Measurements from ENCODE around the gene GHDC. TPM values are rescaled to one million over a fixed set of nuclear protein-coding genes. Genes with fewer than 3 reads are reported as not detected.

The GHDC gene
- total RNA-seq, 1 donor from 2014 or later, result 6.9 TPM

- FAIRE-seq (no peak), DNase-seq (ENCODE audit: low spot score in 2 of 2) (peak; percentile 88 to 90)
These were observed 10.3 kb downstream of the GHDC start for GRCh38 chr17:42183741-42184711.

- FAIRE-seq (no peak), DNase-seq (ENCODE audit: low spot score in 2 of 2) (no peak)
These were observed 11.2 kb downstream of the GHDC start for GRCh38 chr17:42182927-42183734.

- no peak for FAIRE-seq
These were observed 12.5 kb downstream of the GHDC start for GRCh38 chr17:42181851-42182207.

GRCh38 chr17:42180922-42181850 lies 13.1 kb downstream of the GHDC start, which contains the start of gene KCNH4:
KCNH4 (minus strand) TSS chr17:42181142; CDS start chr17:42180945, 197 bp downstream.
- peak; percentile 84 to 96 for DNase-seq (ENCODE audit: low spot score in 2 of 2)
- no peak for FAIRE-seq

More at GRCh38 chr17:42181851-42182207, 12.5 kb downstream of the GHDC start:
- DNase-seq (ENCODE audit: low spot score in 2 of 2), result no peak

- FAIRE-seq (no peak), DNase-seq (ENCODE audit: low spot score in 2 of 2) (no peak)
These were observed 13.8 kb downstream of the GHDC start for GRCh38 chr17:42180411-42180921.

- no peak for FAIRE-seq
- DNase-seq (ENCODE audit: low spot score in 2 of 2), result peak; percentile 63 to 71
These were observed 14.3 kb downstream of the GHDC start for GRCh38 chr17:42179911-42180410.

- FAIRE-seq, result no peak
- no peak for DNase-seq (ENCODE audit: low spot score in 2 of 2)
These were observed 15.0 kb downstream of the GHDC start for GRCh38 chr17:42179335-42179734.

- FAIRE-seq, result no peak
- no peak for DNase-seq (ENCODE audit: low spot score in 2 of 2)
These were observed 15.5 kb downstream of the GHDC start for GRCh38 chr17:42178817-42179216.

- DNase-seq (ENCODE audit: low spot score in 2 of 2) (no peak), FAIRE-seq (no peak)
These were observed 16.6 kb downstream of the GHDC start for GRCh38 chr17:42177684-42178083.

- FAIRE-seq (no peak), DNase-seq (ENCODE audit: low spot score in 2 of 2) (no peak)
These were observed 20.0 kb downstream of the GHDC start for GRCh38 chr17:42174126-42174783.

GRCh38 chr17:42171831-42172230 lies 22.5 kb downstream of the GHDC start:
- FAIRE-seq (no peak), DNase-seq (ENCODE audit: low spot score in 2 of 2) (no peak)

- DNase-seq (ENCODE audit: low spot score in 2 of 2) (no peak), FAIRE-seq (no peak)
These were observed 24.9 kb downstream of the GHDC start for GRCh38 chr17:42169351-42169750.

GRCh38 chr17:42167807-42168206 lies 26.5 kb downstream of the GHDC start:
- FAIRE-seq (no peak), DNase-seq (ENCODE audit: low spot score in 2 of 2) (no peak)

GRCh38 chr17:42166196-42166763 lies 28.0 kb downstream of the GHDC start:
- DNase-seq (ENCODE audit: low spot score in 2 of 2), result no peak
- FAIRE-seq, result no peak

- DNase-seq (ENCODE audit: low spot score in 2 of 2) (no peak), FAIRE-seq (no peak)
These were observed 28.5 kb downstream of the GHDC start for GRCh38 chr17:42165751-42166150.

GRCh38 chr17:42163696-42164407 lies 30.4 kb downstream of the GHDC start:
- DNase-seq (ENCODE audit: low spot score in 2 of 2), result no peak
- no peak for FAIRE-seq

- FAIRE-seq (no peak), DNase-seq (ENCODE audit: low spot score in 2 of 2) (no peak)
These were observed 31.2 kb downstream of the GHDC start for GRCh38 chr17:42163113-42163512.

GRCh38 chr17:42160531-42160910 lies 33.8 kb downstream of the GHDC start:
- no peak for DNase-seq (ENCODE audit: low spot score in 2 of 2)
- no peak for FAIRE-seq
